Transverse colon (tissue), 3 donors: ENCODE data around the gene CSNK1A1L.

ENCODE experiments used
- CTCF ChIP-seq, 5 experiments: fragments of 200-600 bp in 3 of 5; fragments of 450-650 bp in 2 of 5; sonication (generic) in 3 of 5; IDR thresholded peaks; 1 replicate in 2 of 5; 2 replicates in 3 of 5; pipeline ENCODE4 v1.5.1; 2016 to 2017; ENCODE audit warnings: antibody characterized with exemption in 5 of 5, inconsistent platforms in 3 of 5, mild to moderate bottlenecking in 2 of 5, moderate library complexity in 1 of 5
- EP300 ChIP-seq: sonication (generic); formaldehyde crosslinking; IDR thresholded peaks from one replicate; pipeline ENCODE4 v1.6.1; 2017; ENCODE audit warnings: antibody characterized with exemption, low read depth
- POLR2A ChIP-seq: fragments of 450-650 bp; IDR thresholded peaks from one replicate; pipeline ENCODE4 v1.6.1; 2016; ENCODE audit warnings: antibody characterized with exemption, mild to moderate bottlenecking, moderate library complexity

GRCh38 chr13:37149380-37149779 lies 43.9 kb upstream of the CSNK1A1L start:
- TF ChIP-seq POLR2A (no peak), CTCF (IDR thresholded peaks at IDR 0.05) (no peak), EP300 (no peak)
